CD8-positive, alpha-beta memory T cell (primary cell): ENCODE data around the gene INPP1. TPM values are rescaled to one million over a fixed set of nuclear protein-coding genes. Genes with fewer than 3 reads are reported as not detected.
"Not testable (repeated sequence)": the region's sequence is repeated elsewhere in the genome, so short reads cannot be mapped to it uniquely, and the experiment has no call there.

Experiments
- CTCF ChIA-PET: fragments of 350-600 bp; sonication (Branson Sonifier 250); formaldehyde crosslinking; loops from one replicate; lab custom pipeline; 2021; ENCODE audit warnings: antibody characterized with exemption; lab: Charles Lee
- POLR2A ChIA-PET: fragments of 350-600 bp; sonication (Branson Sonifier 250); formaldehyde crosslinking; loops from one replicate; lab custom pipeline; 2021; ENCODE audit warnings: antibody characterized with exemption; lab: Charles Lee
- DNase-seq, 5 donors: peaks; one replicate each; pipeline versions ENCODE4 v3.0.0 to v3.0.0-alpha.2; 2020 to 2022; ENCODE audit warnings: mixed read lengths in 1 of 5
- H3K27ac ChIP-seq: one replicate; pipeline ENCODE4 v1.7.0; 2013; ENCODE audit warnings: low read depth, mild to moderate bottlenecking, low read length, moderate library complexity
- H3K27me3 ChIP-seq: 2 replicates; pipeline ENCODE4 v1.7.0; 2013; ENCODE audit warnings: low read length, mild to moderate bottlenecking; ENCODE audit not compliant: insufficient read depth, poor library complexity, severe bottlenecking
- H3K36me3 ChIP-seq: 2 replicates; pipeline ENCODE4 v1.7.0; 2013; ENCODE audit warnings: mild to moderate bottlenecking, low read length, moderate library complexity; ENCODE audit not compliant: insufficient read depth
- H3K4me1 ChIP-seq: 2 replicates; pipeline ENCODE4 v1.7.0; 2013; ENCODE audit warnings: mild to moderate bottlenecking, low read length, moderate library complexity; ENCODE audit not compliant: insufficient read depth
- H3K4me3 ChIP-seq: 2 replicates; pipeline ENCODE4 v1.7.0; 2013; ENCODE audit warnings: mild to moderate bottlenecking, low read length
- H3K9me3 ChIP-seq: 2 replicates; pipeline ENCODE4 v1.7.0; 2013; ENCODE audit warnings: mild to moderate bottlenecking, low read length
- H3K27ac Mint-ChIP-seq, 8 donors: one replicate each; pipeline ENCODE4 v1.8.0; 2020 to 2021; ENCODE audit warnings: mixed read lengths in 8 of 8, mild to moderate bottlenecking in 6 of 8, inconsistent platforms in 3 of 8, moderate library complexity in 3 of 8
- H3K27me3 Mint-ChIP-seq, 2 donors: one replicate each; pipeline ENCODE4 v1.8.0; 2020 to 2021; ENCODE audit warnings: mixed read lengths in 2 of 2, mild to moderate bottlenecking in 1 of 2, moderate library complexity in 1 of 2
- H3K36me3 Mint-ChIP-seq, 3 donors: one replicate each; pipeline ENCODE4 v1.8.0; 2020 to 2021; ENCODE audit warnings: mixed read lengths in 3 of 3, inconsistent platforms in 1 of 3, mild to moderate bottlenecking in 1 of 3
- H3K4me1 Mint-ChIP-seq, 3 donors: one replicate each; pipeline ENCODE4 v1.8.0; 2020 to 2021; ENCODE audit warnings: mixed read lengths in 3 of 3, inconsistent platforms in 1 of 3, mild to moderate bottlenecking in 1 of 3
- H3K4me3 Mint-ChIP-seq, 7 donors: one replicate each; pipeline ENCODE4 v1.8.0; 2020 to 2021; ENCODE audit warnings: mixed read lengths in 7 of 7, mild to moderate bottlenecking in 6 of 7, moderate library complexity in 4 of 7, inconsistent platforms in 2 of 7
- H3K9me3 Mint-ChIP-seq, 5 donors: one replicate each; pipeline ENCODE4 v1.8.0; 2020 to 2022; ENCODE audit warnings: mixed read lengths in 5 of 5, mild to moderate bottlenecking in 3 of 5, moderate library complexity in 2 of 5, inconsistent platforms in 1 of 5
- polyA plus RNA-seq: library from polyadenylated mRNA; unstranded; fragments of 300-500 nt; fragmentation: Illumina TruSeq; gene quantifications from one replicate; pipeline ENCODE4 v1.2.3, GENCODE V29; 2021
- total RNA-seq, 2 experiments: library from RNA; stranded (reverse); gene quantifications; one replicate each; pipeline ENCODE4 v1.2.3, GENCODE V29; 2021

Gene INPP1
- total and polyA plus RNA-seq, 3 experiments from 2014 or later = 5.5 to 15.9 (median 13.4) TPM

- no peak overlapping the region for H3K4me3 Mint-ChIP-seq
- no peaks in the 10 kb centered on the region for H3K27me3 Mint-ChIP-seq
- Histone ChIP-seq H3K4me3 (no peak overlapping the region), H3K36me3 (peaks cover 6% of the 10 kb centered on the region), H3K27ac (no peak overlapping the region), H3K9me3 (no peaks in the 10 kb centered on the region), H3K4me1 (peaks cover 12% of the 10 kb centered on the region), H3K27me3 (no peaks in the 10 kb centered on the region)
- POLR2A ChIA-PET = interaction anchor here (0.6 kb wide), 1 partner anchor 33 kb away, joined by 6 read pairs; no protein-coding TSS in a partner anchor
- no peak for DNase-seq
- no peaks in the 10 kb centered on the region for H3K9me3 Mint-ChIP-seq
- peaks cover 12 to 41% (median 16%) of the 10 kb centered on the region in 3 donors for H3K36me3 Mint-ChIP-seq
- CTCF ChIA-PET = no interaction called here
- H3K27ac Mint-ChIP-seq = no peak overlapping the region
- peaks cover 19 to 49% (median 36%) of the 10 kb centered on the region in 3 donors for H3K4me1 Mint-ChIP-seq
Observed at GRCh38 chr2:190311893-190312634, 31.3 kb upstream of the INPP1 start.

- H3K36me3 ChIP-seq, DNase-seq, CTCF ChIA-PET, H3K27me3 Mint-ChIP-seq, H3K9me3 Mint-ChIP-seq, H3K27me3 ChIP-seq, H3K27ac ChIP-seq, H3K9me3 ChIP-seq, H3K4me3 Mint-ChIP-seq, H3K4me3 ChIP-seq: not testable (repeated sequence)
- H3K4me1 ChIP-seq = peaks cover 12% of the 10 kb centered on the region
- Mint-ChIP-seq H3K27ac (peak overlapping the region in 1 of 8 donors; percentile 36), H3K36me3 (peaks cover 12 to 39% (median 16%) of the 10 kb centered on the region in 3 donors), H3K4me1 (peaks cover 23 to 54% (median 42%) of the 10 kb centered on the region in 3 donors)
- POLR2A ChIA-PET = interaction anchor here (0.6 kb wide), 1 partner anchor 34 kb away, joined by 6 read pairs; no protein-coding TSS in a partner anchor
Observed at GRCh38 chr2:190312635-190313025, 30.8 kb upstream of the INPP1 start.

GRCh38 chr2:190313880-190314279 lies 29.5 kb upstream of the INPP1 start:
- H3K27ac Mint-ChIP-seq = no peak overlapping the region
- Histone ChIP-seq H3K27me3 (no peaks in the 10 kb centered on the region), H3K4me1 (peaks cover 21% of the 10 kb centered on the region), H3K27ac (no peak overlapping the region), H3K36me3 (peaks cover 4% of the 10 kb centered on the region), H3K9me3 (no peaks in the 10 kb centered on the region), H3K4me3 (no peak overlapping the region)
- ChIA-PET CTCF (no interaction called here), POLR2A (no interaction called here)
- H3K4me3 Mint-ChIP-seq = no peak overlapping the region
- peaks cover 6 to 30% (median 16%) of the 10 kb centered on the region in 3 donors for H3K36me3 Mint-ChIP-seq
- no peaks in the 10 kb centered on the region for H3K9me3 Mint-ChIP-seq
- peaks cover 32 to 66% (median 49%) of the 10 kb centered on the region in 3 donors for H3K4me1 Mint-ChIP-seq
- no peaks in the 10 kb centered on the region for H3K27me3 Mint-ChIP-seq
- DNase-seq = no peak

GRCh38 chr2:190315273-190315672 lies 28.1 kb upstream of the INPP1 start:
- Histone ChIP-seq H3K36me3 (no peaks in the 10 kb centered on the region), H3K9me3 (no peaks in the 10 kb centered on the region), H3K27ac (no peak overlapping the region), H3K4me1 (peaks cover 28% of the 10 kb centered on the region), H3K4me3 (no peak overlapping the region), H3K27me3 (no peaks in the 10 kb centered on the region)
- H3K9me3 Mint-ChIP-seq = no peaks in the 10 kb centered on the region
- no peaks in the 10 kb centered on the region for H3K27me3 Mint-ChIP-seq
- POLR2A ChIA-PET = no interaction called here
- H3K36me3 Mint-ChIP-seq = peaks cover 0 to 27% (median 14%) of the 10 kb centered on the region in 3 donors
- CTCF ChIA-PET = no interaction called here
- H3K4me3 Mint-ChIP-seq = peak overlapping the region in 1 of 7 donors; percentile 36
- no peak for DNase-seq
- peak overlapping the region in 1 of 8 donors; percentile 17 for H3K27ac Mint-ChIP-seq
- H3K4me1 Mint-ChIP-seq = peaks cover 42 to 77% (median 61%) of the 10 kb centered on the region in 3 donors

- H3K27ac ChIP-seq = peak overlapping the region; percentile 67
- peak overlapping the region; percentile 88 to 100 (median 98) for H3K27ac Mint-ChIP-seq
- no peaks in the 10 kb centered on the region for H3K27me3 ChIP-seq
- peaks cover 44 to 66% (median 65%) of the 10 kb centered on the region in 3 donors for H3K4me1 Mint-ChIP-seq
- ChIA-PET CTCF (interaction anchor here (0.9 to 2.3 kb wide), 6 partner anchors 9 to 49 kb away, joined by 3 to 8 read pairs (median 5); partner anchors contain the start of gene INPP1), POLR2A (interaction anchor here (0.6 to 1.2 kb wide), 2 partner anchors 26 to 555 kb away, joined by 4 to 6 read pairs; no protein-coding TSS in a partner anchor)
- peak overlapping the region; percentile 96 to 100 (median 98) for H3K4me3 Mint-ChIP-seq
- no peaks in the 10 kb centered on the region for H3K27me3 Mint-ChIP-seq
- DNase-seq = no peak
- H3K4me1 ChIP-seq = peaks cover 33% of the 10 kb centered on the region
- no peaks in the 10 kb centered on the region for H3K36me3 ChIP-seq
- H3K4me3 ChIP-seq = peak overlapping the region; percentile 76
- no peaks in the 10 kb centered on the region for H3K9me3 Mint-ChIP-seq
- H3K36me3 Mint-ChIP-seq = peaks cover 0 to 8% (median 4%) of the 10 kb centered on the region in 3 donors
- no peaks in the 10 kb centered on the region for H3K9me3 ChIP-seq
Observed at GRCh38 chr2:190318514-190318913, 24.9 kb upstream of the INPP1 start.

GRCh38 chr2:190318931-190319554 lies 24.3 kb upstream of the INPP1 start:
- Mint-ChIP-seq H3K27me3 (no peaks in the 10 kb centered on the region), H3K4me3 (peak overlapping the region; percentile 96 to 100 (median 98)), H3K4me1 (peaks cover 44 to 65% (median 62%) of the 10 kb centered on the region in 3 donors), H3K9me3 (no peaks in the 10 kb centered on the region), H3K36me3 (peaks cover 0 to 8% (median 4%) of the 10 kb centered on the region in 3 donors), H3K27ac (peak overlapping the region; percentile 88 to 100 (median 98))
- H3K36me3 ChIP-seq = no peaks in the 10 kb centered on the region
- H3K4me1 ChIP-seq = peaks cover 30% of the 10 kb centered on the region
- H3K9me3 ChIP-seq = no peaks in the 10 kb centered on the region
- H3K27me3 ChIP-seq = no peaks in the 10 kb centered on the region
- peak in 1 of 5 donors; percentile 15 for DNase-seq
- peak overlapping the region; percentile 67 for H3K27ac ChIP-seq
- POLR2A ChIA-PET = interaction anchor here (0.6 to 1.2 kb wide), 3 partner anchors 10 to 556 kb away, joined by 3 to 6 read pairs (median 4); no protein-coding TSS in a partner anchor
- CTCF ChIA-PET = interaction anchor here (0.8 to 2.3 kb wide), 8 partner anchors 9 to 48 kb away, joined by 3 to 8 read pairs (median 4); partner anchors contain the start of gene INPP1
- H3K4me3 ChIP-seq = peak overlapping the region; percentile 76

- Histone ChIP-seq H3K4me1 (peaks cover 30% of the 10 kb centered on the region), H3K9me3 (no peaks in the 10 kb centered on the region), H3K27me3 (no peaks in the 10 kb centered on the region), H3K27ac (peak within 1 kb of the TSS; percentile 67), H3K36me3 (no peaks in the 10 kb centered on the region), H3K4me3 (peak within 1 kb of the TSS; percentile 76)
- H3K4me3 Mint-ChIP-seq = peak within 1 kb of the TSS; percentile 96 to 100 (median 98)
- CTCF ChIA-PET = interaction anchor here (0.8 to 2.3 kb wide), 10 partner anchors 10 to 47 kb away, joined by 3 to 8 read pairs (median 4); partner anchors contain the start of gene INPP1
- peaks cover 44 to 61% (median 59%) of the 10 kb centered on the region in 3 donors for H3K4me1 Mint-ChIP-seq
- peak within 1 kb of the TSS; percentile 88 to 100 (median 98) for H3K27ac Mint-ChIP-seq
- no peaks in the 10 kb centered on the region for H3K27me3 Mint-ChIP-seq
- peaks cover 0 to 8% (median 4%) of the 10 kb centered on the region in 3 donors for H3K36me3 Mint-ChIP-seq
- peak; percentile 72 to 87 (median 81) for DNase-seq
- H3K9me3 Mint-ChIP-seq = no peaks in the 10 kb centered on the region
- POLR2A ChIA-PET = interaction anchor here (1.2 kb wide), 2 partner anchors 10 to 24 kb away, joined by 3 to 6 read pairs; no protein-coding TSS in a partner anchor
Observed at GRCh38 chr2:190319555-190320498, 23.6 kb upstream of the INPP1 start, which contains the start of gene HIBCH. TSS of gene HIBCH (minus strand) at chr2:190319826. CDS start at chr2:190319750, 76 bp downstream.
